H1 (cell line): ENCODE results near the gene DDX49. TPM values are rescaled to one million over a fixed set of nuclear protein-coding genes. Genes with fewer than 3 reads are reported as not detected.

Experiments used
- BRCA1 ChIP-seq: IDR thresholded peaks from 2 replicates; pipeline ENCODE4 v1.6.1; 2012; ENCODE audit warnings: low read depth, low read length, improper control_type of control experiment
- CTBP2 ChIP-seq: IDR thresholded peaks from 2 replicates; pipeline ENCODE4 v1.7.0; 2011; ENCODE audit warnings: borderline replicate concordance, mild to moderate bottlenecking, moderate library complexity, mixed read lengths, low read length; ENCODE audit not compliant: insufficient read depth, insufficient read length
- JUN ChIP-seq: IDR thresholded peaks from 2 replicates; pipeline ENCODE4 v1.6.1; 2011; ENCODE audit warnings: low read depth, mild to moderate bottlenecking, improper control_type of control experiment, low read length
- SP4 ChIP-seq: IDR thresholded peaks from 2 replicates; pipeline ENCODE4 v1.6.1; 2012; ENCODE audit warnings: low read length, inconsistent platforms
- polyA plus RNA-seq, 7 experiments: library from polyadenylated mRNA; depleted of rRNA in 3 of 7; stranded (reverse) in 5 of 7; unstranded in 2 of 7; fragments of >200 nt in 5 of 7; fragments of 200-250 nt in 2 of 7; gene quantifications; 1 replicate in 5 of 7; 2 replicates in 1 of 7; 4 replicates in 1 of 7; pipeline versions ENCODE4 v1.2.1 to v1.2.3, GENCODE V29; 2011 to 2013; ENCODE audit warnings: missing spikeins in 2 of 7, mixed read lengths in 2 of 7
- total RNA-seq: library from RNA; stranded (reverse); fragmentation: NEBNext Ultra II Directional; extraction: Animal tissue kit (Norgen Biotek cat#: 25700); gene quantifications from 2 replicates; pipeline ENCODE4 v1.2.1, GENCODE V29; 2021

DDX49 gene
- total and polyA plus RNA-seq, 2 of the 8 experiments (the other 6 are each of a cell fraction or from before 2014, with no cell fraction given): 41.3 to 46.5 TPM

GRCh38 chr19:18969931-18970659 is 50.6 kb downstream of the DDX49 start (continued):
- TF ChIP-seq BRCA1 (no peak), CTBP2 (no peak), JUN (no peak), SP4 (no peak)
